Gastroesophageal sphincter (tissue), 4 donors: Measurements from ENCODE around the gene KCNH2. TPM values are rescaled to one million over a fixed set of nuclear protein-coding genes. Genes with fewer than 3 reads are reported as not detected.

Experiments used
- ATAC-seq: fragments of 150-250 bp; one replicate; pipeline ENCODE4 v1.9.1; 2016; ENCODE audit warnings: mild to moderate bottlenecking, moderate library complexity
- H3K27ac ChIP-seq, 4 donors: fragments of 200-600 bp; sonication (generic) in 3 of 4; 1 replicate in 3 of 4; 2 replicates in 1 of 4; pipeline ENCODE4 v1.5.1; 2016 to 2019
- H3K27me3 ChIP-seq: fragments of 200-600 bp; sonication (generic); one replicate; pipeline ENCODE4 v1.5.1; 2019
- H3K36me3 ChIP-seq, 2 donors: fragments of 200-600 bp; sonication (generic); one replicate each; pipeline ENCODE4 v1.5.1; 2019; ENCODE audit warnings: control low read depth in 1 of 2
- H3K4me1 ChIP-seq, 3 donors: fragments of 200-600 bp; sonication (generic); 1 replicate in 2 of 3; 2 replicates in 1 of 3; pipeline ENCODE4 v1.5.1; 2016 to 2019; ENCODE audit warnings: control low read depth in 2 of 3
- H3K4me3 ChIP-seq, 2 donors: fragments of 200-600 bp; sonication (generic); one replicate each; pipeline ENCODE4 v1.5.1; 2019; ENCODE audit warnings: mild to moderate bottlenecking in 1 of 2, moderate library complexity in 1 of 2
- H3K9me3 ChIP-seq, 3 donors: fragments of 200-600 bp; sonication (generic); one replicate each; pipeline ENCODE4 v1.5.1; 2017 to 2019; ENCODE audit warnings: control low read depth in 2 of 3
- EP300 ChIP-seq: sonication (generic); formaldehyde crosslinking; IDR thresholded peaks from one replicate; pipeline ENCODE4 v1.6.1; 2017; ENCODE audit warnings: antibody characterized with exemption, mild to moderate bottlenecking
- POLR2A ChIP-seq, 2 donors: fragments of 450-650 bp; IDR thresholded peaks; one replicate each; pipeline ENCODE4 v1.6.1; 2017; ENCODE audit warnings: antibody characterized with exemption in 2 of 2, mild to moderate bottlenecking in 2 of 2, moderate library complexity in 1 of 2
- POLR2AphosphoS5 ChIP-seq: sonication (generic); formaldehyde crosslinking; IDR thresholded peaks from one replicate; pipeline ENCODE4 v1.6.1; 2017; ENCODE audit warnings: antibody characterized with exemption
- WGBS, 2 donors: methylation state at CpG; one replicate each; pipeline ENCODE4 v1.1.5; 2018; ENCODE audit warnings: low coverage in 1 of 2; 5-methylcytosine and 5-hydroxymethylcytosine counted together
- total RNA-seq, 4 donors: library from RNA; depleted of rRNA; stranded (reverse); fragments of >200 nt; gene quantifications; one replicate each; pipeline ENCODE4 v1.1.0, GENCODE V29; 2016
- TF ChIP-seq, protein P1 (sequence below), 4 experiments: fragments of 200-600 bp in 2 of 4; fragments of 450-650 bp in 2 of 4; sonication (generic) in 1 of 4; IDR thresholded peaks; one replicate each; pipeline ENCODE4 v1.5.1; 2017 to 2019; ENCODE audit warnings: antibody characterized with exemption in 4 of 4, mild to moderate bottlenecking in 2 of 4, moderate library complexity in 2 of 4

Gene KCNH2
- total RNA-seq, 4 donors from 2014 or later, result 26.6 to 63.8 (median 36.3) TPM

DNA sequence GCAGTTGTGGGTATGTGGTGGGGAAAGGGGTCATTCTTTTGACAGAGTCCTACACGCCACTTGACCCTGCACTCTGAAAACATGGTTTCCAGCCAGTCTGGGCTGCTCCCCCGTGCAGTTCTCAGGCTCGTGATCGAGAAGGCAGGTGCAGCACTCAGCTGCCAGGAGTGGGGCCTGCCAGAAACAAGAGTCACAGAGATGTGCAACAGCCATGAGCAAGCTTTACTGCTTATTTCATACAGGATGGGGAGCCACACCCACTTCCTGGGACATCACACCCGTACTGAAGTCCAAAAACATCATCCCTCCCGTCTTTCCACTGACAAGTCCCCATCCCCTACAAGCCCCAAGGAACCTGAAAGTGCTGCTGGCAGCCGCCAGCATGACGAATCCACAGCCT lies 36.8 kb upstream of the KCNH2 start:
- TF ChIP-seq, protein P1, sequence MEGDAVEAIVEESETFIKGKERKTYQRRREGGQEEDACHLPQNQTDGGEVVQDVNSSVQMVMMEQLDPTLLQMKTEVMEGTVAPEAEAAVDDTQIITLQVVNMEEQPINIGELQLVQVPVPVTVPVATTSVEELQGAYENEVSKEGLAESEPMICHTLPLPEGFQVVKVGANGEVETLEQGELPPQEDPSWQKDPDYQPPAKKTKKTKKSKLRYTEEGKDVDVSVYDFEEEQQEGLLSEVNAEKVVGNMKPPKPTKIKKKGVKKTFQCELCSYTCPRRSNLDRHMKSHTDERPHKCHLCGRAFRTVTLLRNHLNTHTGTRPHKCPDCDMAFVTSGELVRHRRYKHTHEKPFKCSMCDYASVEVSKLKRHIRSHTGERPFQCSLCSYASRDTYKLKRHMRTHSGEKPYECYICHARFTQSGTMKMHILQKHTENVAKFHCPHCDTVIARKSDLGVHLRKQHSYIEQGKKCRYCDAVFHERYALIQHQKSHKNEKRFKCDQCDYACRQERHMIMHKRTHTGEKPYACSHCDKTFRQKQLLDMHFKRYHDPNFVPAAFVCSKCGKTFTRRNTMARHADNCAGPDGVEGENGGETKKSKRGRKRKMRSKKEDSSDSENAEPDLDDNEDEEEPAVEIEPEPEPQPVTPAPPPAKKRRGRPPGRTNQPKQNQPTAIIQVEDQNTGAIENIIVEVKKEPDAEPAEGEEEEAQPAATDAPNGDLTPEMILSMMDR (IDR thresholded peaks at IDR 0.05), result no peak
- no peak for TF ChIP-seq POLR2AphosphoS5
- TF ChIP-seq EP300, result no peak
- no peak for TF ChIP-seq POLR2A (IDR thresholded peaks at IDR 0.05)
- Histone ChIP-seq H3K27ac (no peak overlapping the region), H3K27me3 (peaks cover 100% of the 10 kb centered on the region), H3K4me3 (no peak overlapping the region), H3K36me3 (no peaks in the 10 kb centered on the region), H3K4me1 (peaks cover 0 to 47% (median 30%) of the 10 kb centered on the region in 3 donors), H3K9me3 (no peaks in the 10 kb centered on the region)
- 73 to 80% methylated on average over 1 to 4 of the region's 8 CpGs for WGBS, 2 donors
- no peak for ATAC-seq

DNA sequence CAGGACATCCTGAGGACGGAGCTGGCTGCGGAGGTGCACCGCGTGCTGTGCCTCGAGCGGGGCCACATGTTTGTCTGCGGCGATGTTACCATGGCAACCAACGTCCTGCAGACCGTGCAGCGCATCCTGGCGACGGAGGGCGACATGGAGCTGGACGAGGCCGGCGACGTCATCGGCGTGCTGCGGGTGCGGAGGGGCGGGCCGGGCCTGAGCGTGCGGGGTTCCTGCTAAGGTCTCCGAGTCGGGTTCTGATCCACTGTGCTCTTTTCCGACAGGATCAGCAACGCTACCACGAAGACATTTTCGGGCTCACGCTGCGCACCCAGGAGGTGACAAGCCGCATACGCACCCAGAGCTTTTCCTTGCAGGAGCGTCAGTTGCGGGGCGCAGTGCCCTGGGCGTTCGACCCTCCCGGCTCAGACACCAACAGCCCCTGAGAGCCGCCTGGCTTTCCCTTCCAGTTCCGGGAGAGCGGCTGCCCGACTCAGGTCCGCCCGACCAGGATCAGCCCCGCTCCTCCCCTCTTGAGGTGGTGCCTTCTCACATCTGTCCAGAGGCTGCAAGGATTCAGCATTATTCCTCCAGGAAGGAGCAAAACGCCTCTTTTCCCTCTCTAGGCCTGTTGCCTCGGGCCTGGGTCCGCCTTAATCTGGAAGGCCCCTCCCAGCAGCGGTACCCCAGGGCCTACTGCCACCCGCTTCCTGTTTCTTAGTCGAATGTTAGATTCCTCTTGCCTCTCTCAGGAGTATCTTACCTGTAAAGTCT lies 35.8 kb upstream of the KCNH2 start:
- 57 to 61% methylated on average over 6 to 7 of the region's 55 CpGs for WGBS, 2 donors
- ATAC-seq, result peak; percentile 20
- H3K4me3 ChIP-seq, result peak overlapping the region in 1 of 2 donors; percentile 40

DNA sequence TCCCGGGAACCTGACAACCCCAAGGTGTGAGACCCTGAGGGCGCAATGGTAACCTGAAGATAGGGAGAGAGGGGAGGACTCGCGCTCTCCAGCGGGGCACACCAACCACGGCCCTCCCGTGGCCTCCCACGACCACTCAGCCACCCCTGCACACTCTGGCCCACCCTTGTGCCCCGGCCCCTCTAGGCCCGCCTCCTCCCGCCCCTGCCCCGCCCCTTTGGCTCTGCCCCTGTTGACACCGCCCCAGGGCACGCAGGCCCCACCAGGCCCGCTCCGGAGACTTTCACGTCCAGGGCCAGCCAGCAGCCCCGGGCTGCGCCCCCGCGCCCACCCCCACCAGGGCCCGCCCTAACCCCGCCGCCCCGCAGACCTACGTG lies 35.2 kb upstream of the KCNH2 start:
- no peak for TF ChIP-seq POLR2AphosphoS5
- TF ChIP-seq POLR2A (IDR thresholded peaks at IDR 0.05), result no peak
- TF ChIP-seq, protein P1 (IDR thresholded peaks at IDR 0.05), result no peak
- no peak for TF ChIP-seq EP300
- Histone ChIP-seq H3K27me3 (peaks cover 100% of the 10 kb centered on the region), H3K27ac (no peak overlapping the region), H3K36me3 (no peaks in the 10 kb centered on the region), H3K4me3 (peak overlapping the region in 1 of 2 donors; percentile 40), H3K9me3 (no peaks in the 10 kb centered on the region), H3K4me1 (peaks cover 0 to 49% (median 22%) of the 10 kb centered on the region in 3 donors)
- ATAC-seq, result no peak
- WGBS, 2 donors, result no CpG with 5 or more reads among the region's 26 CpGs

More for the DNA sequence above, 35.8 kb upstream of the KCNH2 start:
- Histone ChIP-seq H3K9me3 (no peaks in the 10 kb centered on the region), H3K27ac (no peak overlapping the region), H3K36me3 (no peaks in the 10 kb centered on the region), H3K27me3 (peaks cover 100% of the 10 kb centered on the region), H3K4me1 (peaks cover 0 to 49% (median 26%) of the 10 kb centered on the region in 3 donors)
- TF ChIP-seq, protein P1 (IDR thresholded peaks at IDR 0.05), result peak in 1 of 4 experiments; percentile 17
- no peak for TF ChIP-seq POLR2A (IDR thresholded peaks at IDR 0.05)

DNA sequence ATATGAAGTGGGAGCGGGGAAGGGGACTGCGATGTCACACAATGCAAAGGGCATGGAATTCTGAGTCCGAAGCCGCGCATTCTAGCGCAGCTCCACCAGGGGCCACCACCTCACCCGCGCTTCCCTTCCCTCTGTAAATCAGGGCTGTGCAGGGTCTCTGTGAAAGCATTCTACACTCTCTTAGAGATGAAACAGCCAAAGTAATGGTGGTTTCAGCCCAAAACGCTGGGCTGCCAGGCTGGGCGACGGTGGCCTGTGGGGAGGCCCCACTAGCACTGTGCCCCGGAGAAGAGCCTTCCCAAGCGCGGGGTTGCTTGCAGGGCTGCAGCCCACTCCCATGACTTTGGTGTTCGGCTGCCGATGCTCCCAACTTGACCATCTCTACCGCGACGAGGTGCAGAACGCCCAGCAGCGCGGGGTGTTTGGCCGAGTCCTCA lies 34.8 kb upstream of the KCNH2 start:
- 48% methylated on average over 9 of the region's 23 CpGs; no CpG with 5 or more reads in 1 of the 2 donors for WGBS, 2 donors
- Histone ChIP-seq H3K4me3 (peak overlapping the region in 1 of 2 donors; percentile 40), H3K27ac (no peak overlapping the region), H3K9me3 (no peaks in the 10 kb centered on the region), H3K36me3 (no peaks in the 10 kb centered on the region), H3K4me1 (peaks cover 0 to 49% (median 18%) of the 10 kb centered on the region in 3 donors), H3K27me3 (peaks cover 100% of the 10 kb centered on the region)
- ATAC-seq, result no peak
- TF ChIP-seq, protein P1 (IDR thresholded peaks at IDR 0.05), result peak in 3 of 4 experiments; percentile 13 to 44 (median 35)
- no peak for TF ChIP-seq POLR2AphosphoS5
